CD4-positive, alpha-beta T cell treated with Interleukin-21 for 1 hour (primary cell): Measurements from ENCODE around the gene KMT2C.
"Not testable (repeated sequence)": the region's sequence is repeated elsewhere in the genome, so short reads cannot be mapped to it uniquely, and the experiment has no call there.

Experiments used
- DNase-seq: peaks from one replicate; pipeline ENCODE4 v3.0.0-alpha.2; 2020

Gene KMT2C

GRCh38 chr7:152435384-152436110 is at the start of gene KMT2C:
Gene KMT2C, minus strand, starts transcription at chr7:152436003. Its CDS starts 217 bp downstream, at chr7:152435786.
- DNase-seq, result peak; percentile 64

- no peak for DNase-seq
Observed at GRCh38 chr7:152481082-152481481, 45.3 kb upstream of the KMT2C start.

- DNase-seq, result no peak
Observed at GRCh38 chr7:152480664-152481063, 44.9 kb upstream of the KMT2C start.

GRCh38 chr7:152479595-152479994 is 43.8 kb upstream of the KMT2C start:
- no peak for DNase-seq

GRCh38 chr7:152478140-152478539 is 42.3 kb upstream of the KMT2C start:
- no peak for DNase-seq

- no peak for DNase-seq
Observed at GRCh38 chr7:152477079-152477478, 41.3 kb upstream of the KMT2C start.

GRCh38 chr7:152476551-152476950 is 40.7 kb upstream of the KMT2C start:
- DNase-seq, result no peak

GRCh38 chr7:152471023-152471620 is 35.3 kb upstream of the KMT2C start:
- DNase-seq, result not testable (repeated sequence)

- DNase-seq, result not testable (repeated sequence)
Observed at GRCh38 chr7:152470251-152471022, 34.6 kb upstream of the KMT2C start.

- DNase-seq, result not testable (repeated sequence)
Observed at GRCh38 chr7:152469576-152469975, 33.8 kb upstream of the KMT2C start.

GRCh38 chr7:152467225-152467624 is 31.4 kb upstream of the KMT2C start:
- no peak for DNase-seq

- no peak for DNase-seq
Observed at GRCh38 chr7:152465119-152465387, 29.2 kb upstream of the KMT2C start.

- peak; percentile 76 for DNase-seq
Observed at GRCh38 chr7:152464312-152465118, 28.7 kb upstream of the KMT2C start.

- DNase-seq, result peak; percentile 100
Observed at GRCh38 chr7:152463709-152464311, 28.0 kb upstream of the KMT2C start.

GRCh38 chr7:152462995-152463708 is 27.3 kb upstream of the KMT2C start:
- DNase-seq, result no peak

GRCh38 chr7:152459724-152460251 is 24.0 kb upstream of the KMT2C start:
- peak; percentile 8 for DNase-seq

GRCh38 chr7:152451356-152451755 is 15.6 kb upstream of the KMT2C start:
- DNase-seq, result no peak

- DNase-seq, result not testable (repeated sequence)
Observed at GRCh38 chr7:152445386-152446008, 9.7 kb upstream of the KMT2C start.

GRCh38 chr7:152443586-152443985 is 7.8 kb upstream of the KMT2C start:
- no peak for DNase-seq

GRCh38 chr7:152442330-152442835 is 6.6 kb upstream of the KMT2C start:
- DNase-seq, result no peak

- not testable (repeated sequence) for DNase-seq
Observed at GRCh38 chr7:152441810-152442209, 6.0 kb upstream of the KMT2C start.
